Ishikawa (cell line): ENCODE data around the gene CHST5.

ENCODE experiments used
- CEBPB ChIP-seq: IDR thresholded peaks from 2 replicates; pipeline ENCODE4 v1.6.1; 2012
- CREB1 ChIP-seq: IDR thresholded peaks from 2 replicates; pipeline ENCODE4 v1.6.1; 2012; ENCODE audit warnings: low read depth
- EGR1 ChIP-seq: IDR thresholded peaks from 2 replicates; pipeline ENCODE4 v1.6.1; 2012
- EP300 ChIP-seq: IDR thresholded peaks from 2 replicates; pipeline ENCODE4 v1.6.1; 2012; ENCODE audit warnings: borderline replicate concordance
- FOXM1 ChIP-seq: IDR thresholded peaks from 2 replicates; pipeline ENCODE4 v1.6.1; 2012; ENCODE audit warnings: low read depth, borderline replicate concordance
- RAD21 ChIP-seq: IDR thresholded peaks from 2 replicates; pipeline ENCODE4 v1.6.1; 2012; ENCODE audit warnings: low read depth
- TAF1 ChIP-seq: IDR thresholded peaks from 2 replicates; pipeline ENCODE4 v1.6.1; 2012; ENCODE audit warnings: low read depth, mild to moderate bottlenecking
- TCF12 ChIP-seq: IDR thresholded peaks from 2 replicates; pipeline ENCODE4 v1.6.1; 2012; ENCODE audit warnings: low read depth
- TEAD4 ChIP-seq: IDR thresholded peaks from 2 replicates; pipeline ENCODE4 v1.6.1; 2012
- YY1 ChIP-seq: IDR thresholded peaks from 2 replicates; pipeline ENCODE4 v1.6.1; 2012; ENCODE audit warnings: low read depth
- TF ChIP-seq, protein P1 (sequence below): IDR thresholded peaks from 2 replicates; pipeline ENCODE4 v1.6.1; 2012
- TF ChIP-seq, protein P2 (sequence below): IDR thresholded peaks from 2 replicates; pipeline ENCODE4 v1.6.1; 2012; ENCODE audit warnings: low read depth, mild to moderate bottlenecking

DNA sequence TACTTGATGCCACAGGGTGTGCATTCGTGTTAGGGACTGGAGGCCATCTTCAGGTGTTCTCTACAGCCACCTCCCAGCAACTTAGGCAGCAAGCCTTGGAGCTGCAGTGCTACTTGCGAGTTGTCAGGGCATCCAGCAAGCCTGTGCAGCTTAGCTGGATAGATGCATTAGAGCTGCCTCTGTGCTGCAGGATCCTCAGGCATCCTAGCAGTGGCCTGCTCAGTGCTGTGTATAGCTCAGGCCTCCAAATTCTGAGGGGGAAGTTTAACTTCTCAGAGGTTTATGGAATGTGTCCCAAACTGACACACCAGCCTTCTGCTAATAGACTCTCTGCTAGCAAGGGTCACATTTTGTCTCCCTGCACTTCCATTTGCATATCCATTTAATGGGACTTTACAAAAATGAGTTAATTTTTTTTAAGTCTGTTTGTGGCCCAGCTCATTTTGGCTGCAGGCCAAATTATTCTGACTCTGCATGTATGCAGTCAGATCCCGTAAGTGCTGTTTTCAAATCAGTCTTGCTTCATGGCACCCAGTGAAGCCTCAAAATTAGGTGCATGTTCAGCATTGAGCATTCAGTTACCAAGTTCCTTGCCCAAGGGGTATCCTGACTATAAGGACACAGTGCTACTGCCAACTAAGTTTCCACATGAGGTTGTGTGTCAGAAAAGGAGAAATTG is 37.1 kb upstream of the CHST5 start:
- TF ChIP-seq RAD21, result no peak
- no peak for TF ChIP-seq TCF12
- no peak for TF ChIP-seq TAF1
- TF ChIP-seq YY1, result no peak
- TF ChIP-seq EP300, result no peak
- TF ChIP-seq CEBPB, result no peak
- TF ChIP-seq, protein P1, sequence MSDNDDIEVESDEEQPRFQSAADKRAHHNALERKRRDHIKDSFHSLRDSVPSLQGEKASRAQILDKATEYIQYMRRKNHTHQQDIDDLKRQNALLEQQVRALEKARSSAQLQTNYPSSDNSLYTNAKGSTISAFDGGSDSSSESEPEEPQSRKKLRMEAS, result no peak
- no peak for TF ChIP-seq TEAD4
- TF ChIP-seq FOXM1, result no peak
- TF ChIP-seq EGR1, result no peak
- TF ChIP-seq CREB1, result no peak
- TF ChIP-seq, protein P2, sequence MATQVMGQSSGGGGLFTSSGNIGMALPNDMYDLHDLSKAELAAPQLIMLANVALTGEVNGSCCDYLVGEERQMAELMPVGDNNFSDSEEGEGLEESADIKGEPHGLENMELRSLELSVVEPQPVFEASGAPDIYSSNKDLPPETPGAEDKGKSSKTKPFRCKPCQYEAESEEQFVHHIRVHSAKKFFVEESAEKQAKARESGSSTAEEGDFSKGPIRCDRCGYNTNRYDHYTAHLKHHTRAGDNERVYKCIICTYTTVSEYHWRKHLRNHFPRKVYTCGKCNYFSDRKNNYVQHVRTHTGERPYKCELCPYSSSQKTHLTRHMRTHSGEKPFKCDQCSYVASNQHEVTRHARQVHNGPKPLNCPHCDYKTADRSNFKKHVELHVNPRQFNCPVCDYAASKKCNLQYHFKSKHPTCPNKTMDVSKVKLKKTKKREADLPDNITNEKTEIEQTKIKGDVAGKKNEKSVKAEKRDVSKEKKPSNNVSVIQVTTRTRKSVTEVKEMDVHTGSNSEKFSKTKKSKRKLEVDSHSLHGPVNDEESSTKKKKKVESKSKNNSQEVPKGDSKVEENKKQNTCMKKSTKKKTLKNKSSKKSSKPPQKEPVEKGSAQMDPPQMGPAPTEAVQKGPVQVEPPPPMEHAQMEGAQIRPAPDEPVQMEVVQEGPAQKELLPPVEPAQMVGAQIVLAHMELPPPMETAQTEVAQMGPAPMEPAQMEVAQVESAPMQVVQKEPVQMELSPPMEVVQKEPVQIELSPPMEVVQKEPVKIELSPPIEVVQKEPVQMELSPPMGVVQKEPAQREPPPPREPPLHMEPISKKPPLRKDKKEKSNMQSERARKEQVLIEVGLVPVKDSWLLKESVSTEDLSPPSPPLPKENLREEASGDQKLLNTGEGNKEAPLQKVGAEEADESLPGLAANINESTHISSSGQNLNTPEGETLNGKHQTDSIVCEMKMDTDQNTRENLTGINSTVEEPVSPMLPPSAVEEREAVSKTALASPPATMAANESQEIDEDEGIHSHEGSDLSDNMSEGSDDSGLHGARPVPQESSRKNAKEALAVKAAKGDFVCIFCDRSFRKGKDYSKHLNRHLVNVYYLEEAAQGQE, result no peak
